ENCODE data around the gene KLHL29.
A peak's percentile ranks its signal among the peaks of the same experiment; 100 is the strongest.

KLHL29 gene

DNA sequence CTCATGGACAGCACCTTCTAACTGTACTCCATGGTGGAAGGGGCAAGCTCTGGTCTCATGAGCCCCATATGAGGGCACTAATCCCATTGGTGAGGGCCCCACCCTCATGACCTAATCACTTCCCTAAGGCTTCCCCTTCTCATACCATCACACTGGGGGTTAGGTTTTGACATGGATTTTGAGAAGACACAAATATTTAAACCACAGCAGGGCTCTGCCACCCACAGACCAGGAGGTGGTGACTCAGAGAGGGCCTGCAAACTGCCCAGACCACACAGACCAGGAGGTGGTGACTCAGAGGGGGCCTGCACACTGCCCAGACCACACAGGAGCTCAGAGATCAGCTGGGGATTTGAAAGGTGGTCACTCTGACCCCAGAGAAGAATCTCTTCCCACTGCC is 222.0 kb downstream of the KLHL29 start:
- H3K36me3 ChIP-seq = no peaks in the 10 kb centered on the region
- peaks cover 2% of the 10 kb centered on the region; the same call in 1 of the 2 replicates for H3K9me3 ChIP-seq
- no peaks in the 10 kb centered on the region for H3K27me3 ChIP-seq
- no peak overlapping the region for H3K4me3 ChIP-seq (ENCODE audit: low read depth, low read length)
- TF ChIP-seq, protein P1, sequence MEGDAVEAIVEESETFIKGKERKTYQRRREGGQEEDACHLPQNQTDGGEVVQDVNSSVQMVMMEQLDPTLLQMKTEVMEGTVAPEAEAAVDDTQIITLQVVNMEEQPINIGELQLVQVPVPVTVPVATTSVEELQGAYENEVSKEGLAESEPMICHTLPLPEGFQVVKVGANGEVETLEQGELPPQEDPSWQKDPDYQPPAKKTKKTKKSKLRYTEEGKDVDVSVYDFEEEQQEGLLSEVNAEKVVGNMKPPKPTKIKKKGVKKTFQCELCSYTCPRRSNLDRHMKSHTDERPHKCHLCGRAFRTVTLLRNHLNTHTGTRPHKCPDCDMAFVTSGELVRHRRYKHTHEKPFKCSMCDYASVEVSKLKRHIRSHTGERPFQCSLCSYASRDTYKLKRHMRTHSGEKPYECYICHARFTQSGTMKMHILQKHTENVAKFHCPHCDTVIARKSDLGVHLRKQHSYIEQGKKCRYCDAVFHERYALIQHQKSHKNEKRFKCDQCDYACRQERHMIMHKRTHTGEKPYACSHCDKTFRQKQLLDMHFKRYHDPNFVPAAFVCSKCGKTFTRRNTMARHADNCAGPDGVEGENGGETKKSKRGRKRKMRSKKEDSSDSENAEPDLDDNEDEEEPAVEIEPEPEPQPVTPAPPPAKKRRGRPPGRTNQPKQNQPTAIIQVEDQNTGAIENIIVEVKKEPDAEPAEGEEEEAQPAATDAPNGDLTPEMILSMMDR (IDR thresholded peaks at IDR 0.05; ENCODE audit: low read depth, low read length) = no peak
- no peak for DNase-seq
- no peaks in the 10 kb centered on the region for H3K4me1 ChIP-seq

DNA sequence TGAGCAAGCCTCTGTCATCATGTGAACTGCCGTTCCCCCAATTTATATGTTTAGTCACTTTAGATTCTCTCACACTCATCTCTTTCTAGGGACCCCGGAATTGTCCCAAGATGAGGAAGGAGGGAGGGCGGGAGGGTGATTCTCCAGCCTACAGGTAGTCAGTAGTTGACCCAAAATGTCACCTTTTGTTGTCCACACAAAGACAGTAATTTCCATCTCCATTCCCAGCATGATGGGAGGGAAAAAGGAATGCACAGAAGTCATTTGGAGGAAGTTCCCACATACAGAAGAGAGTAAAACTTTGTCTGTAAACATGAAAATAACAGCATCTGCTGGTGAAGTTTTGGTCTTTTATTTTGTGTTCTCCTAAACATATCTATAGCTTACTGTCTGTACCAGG is 222.9 kb downstream of the KLHL29 start:
- DNase-seq = no peak
- Histone ChIP-seq H3K9me3 (peaks cover 2% of the 10 kb centered on the region; the same call in 1 of the 2 replicates), H3K36me3 (no peaks in the 10 kb centered on the region), H3K27me3 (no peaks in the 10 kb centered on the region), H3K4me1 (no peaks in the 10 kb centered on the region), H3K4me3 (ENCODE audit: low read depth, low read length) (no peak overlapping the region)
- TF ChIP-seq, protein P1 (IDR thresholded peaks at IDR 0.05; ENCODE audit: low read depth, low read length) = no peak

DNA sequence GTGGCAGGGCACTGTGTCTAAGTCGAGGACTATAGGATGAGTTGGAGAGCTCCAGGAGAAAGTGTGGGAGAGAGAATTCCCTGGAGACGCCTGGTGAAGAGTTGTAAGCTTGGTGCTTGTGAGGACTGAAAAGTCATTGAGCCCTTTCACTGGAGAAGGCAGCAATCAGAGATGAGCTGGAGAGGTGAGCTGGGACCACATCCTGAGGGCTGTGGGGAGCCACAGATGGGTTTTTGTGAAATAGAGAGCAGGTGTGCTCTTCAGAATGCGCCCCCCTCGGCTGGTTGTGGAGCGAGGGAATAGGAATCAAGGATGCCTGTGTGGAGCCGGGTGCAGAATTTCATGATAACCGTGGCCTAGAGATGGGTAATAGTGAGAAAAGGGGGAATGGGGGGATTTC is 224.3 kb downstream of the KLHL29 start:
- no peak for DNase-seq

DNA sequence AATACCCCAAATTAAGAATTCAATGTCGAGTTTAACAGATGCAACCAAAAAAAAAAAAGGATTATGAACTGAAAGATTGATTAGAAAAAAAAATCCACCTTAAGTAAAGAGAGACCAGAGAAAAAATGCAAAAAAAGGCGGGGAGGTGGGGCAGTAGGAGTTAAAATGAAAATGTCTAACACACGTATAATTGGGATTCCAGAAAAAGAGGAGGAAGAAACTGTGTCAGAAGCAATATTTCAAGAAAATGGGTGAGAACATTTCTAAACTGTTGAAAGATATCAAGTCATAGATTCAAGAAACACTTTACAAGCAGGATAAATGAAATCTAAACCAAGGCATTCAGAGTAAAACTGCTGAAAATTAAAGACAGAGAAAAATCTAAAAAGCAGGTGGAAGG is 226.9 kb downstream of the KLHL29 start:
- Histone ChIP-seq H3K36me3 (no peaks in the 10 kb centered on the region), H3K4me1 (no peaks in the 10 kb centered on the region), H3K27me3 (no peaks in the 10 kb centered on the region), H3K4me3 (ENCODE audit: low read depth, low read length) (no peak overlapping the region), H3K9me3 (peaks cover 2% of the 10 kb centered on the region; the same call in 1 of the 2 replicates)
- DNase-seq = no peak
- TF ChIP-seq, protein P1 (IDR thresholded peaks at IDR 0.05; ENCODE audit: low read depth, low read length) = no peak

More for the DNA sequence above, 224.3 kb downstream of the KLHL29 start:
- Histone ChIP-seq H3K4me3 (ENCODE audit: low read depth, low read length) (no peak overlapping the region), H3K36me3 (no peaks in the 10 kb centered on the region), H3K4me1 (no peaks in the 10 kb centered on the region), H3K27me3 (no peaks in the 10 kb centered on the region), H3K9me3 (peaks cover 2% of the 10 kb centered on the region; the same call in 1 of the 2 replicates)
- TF ChIP-seq, protein P1 (IDR thresholded peaks at IDR 0.05; ENCODE audit: low read depth, low read length) = no peak

DNA sequence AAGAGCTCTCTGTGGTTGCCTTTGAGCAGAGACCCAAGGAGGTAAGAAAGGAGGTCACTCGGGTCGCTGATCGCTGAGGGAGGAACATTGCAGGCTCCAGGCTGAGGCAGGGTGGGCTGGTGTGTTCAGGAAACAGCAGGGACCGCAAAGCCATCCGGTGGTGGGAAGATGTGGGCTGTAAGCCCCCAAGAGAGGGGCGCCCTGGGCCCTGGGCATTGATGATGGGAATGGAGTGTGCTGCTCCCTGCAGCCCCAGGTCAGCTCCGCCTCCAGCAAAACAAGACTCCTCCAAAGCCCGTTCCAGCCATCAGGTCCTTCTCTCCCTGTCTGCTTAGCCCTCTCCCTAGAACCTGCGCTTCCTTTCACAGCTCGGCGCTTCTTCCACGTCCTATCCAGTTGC is 229.7 kb downstream of the KLHL29 start:
- H3K4me1 ChIP-seq = peaks cover 23% of the 10 kb centered on the region
- H3K36me3 ChIP-seq = no peaks in the 10 kb centered on the region
- no peak overlapping the region for H3K4me3 ChIP-seq (ENCODE audit: low read depth, low read length)
- peak; percentile 6 for DNase-seq
- TF ChIP-seq, protein P1 (IDR thresholded peaks at IDR 0.05; ENCODE audit: low read depth, low read length) = no peak
- peaks cover 2% of the 10 kb centered on the region; the same call in 1 of the 2 replicates for H3K9me3 ChIP-seq
- no peaks in the 10 kb centered on the region for H3K27me3 ChIP-seq

DNA sequence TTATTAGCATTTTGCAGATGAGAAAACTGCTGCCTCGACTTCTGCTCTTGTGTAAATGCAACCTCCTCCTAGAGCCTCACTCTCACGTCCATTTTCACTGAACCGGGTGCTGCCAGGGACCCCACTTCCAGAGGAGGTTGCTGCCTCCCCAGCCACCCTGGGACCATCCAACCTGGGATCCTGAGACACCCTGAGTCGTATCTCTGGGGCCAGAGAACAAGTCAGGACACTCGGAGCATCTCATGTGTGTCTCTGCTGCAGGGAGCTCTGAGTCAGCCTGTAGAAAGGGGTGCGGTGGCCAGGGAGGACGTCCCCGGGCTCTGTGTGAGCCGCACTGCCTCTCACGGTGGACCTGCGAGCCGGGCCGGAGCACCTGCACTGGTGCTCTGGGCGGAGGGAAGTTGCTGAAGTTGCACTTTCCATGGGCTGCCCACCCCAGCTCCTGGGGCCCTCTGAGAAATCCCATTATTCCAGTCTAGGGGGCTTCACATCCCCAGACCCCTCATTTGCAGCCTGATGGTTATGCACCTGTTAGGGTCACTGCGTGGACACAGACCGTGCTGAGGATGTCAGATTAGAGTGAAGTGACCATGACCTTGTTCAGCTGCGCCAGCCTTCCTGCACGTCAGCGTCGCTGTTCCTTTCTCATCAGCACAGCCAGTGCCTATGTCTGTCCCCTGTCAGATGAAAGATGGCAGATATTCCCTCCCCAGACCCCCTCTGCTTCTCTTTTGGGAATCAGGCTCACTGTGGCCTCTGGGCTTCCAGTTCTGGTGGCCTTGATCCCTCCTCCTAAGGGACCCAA is 230.4 kb downstream of the KLHL29 start:
- Histone ChIP-seq H3K4me3 (ENCODE audit: low read depth, low read length) (no peak overlapping the region), H3K27me3 (no peaks in the 10 kb centered on the region), H3K36me3 (no peaks in the 10 kb centered on the region)

More for the DNA sequence above, 230.4 kb downstream of the KLHL29 start:
- DNase-seq = peak; percentile 6
- Histone ChIP-seq H3K4me1 (peaks cover 30% of the 10 kb centered on the region), H3K9me3 (peaks cover 2% of the 10 kb centered on the region; the same call in 1 of the 2 replicates)
- TF ChIP-seq, protein P1 (IDR thresholded peaks at IDR 0.05; ENCODE audit: low read depth, low read length) = no peak
